ENCODE data around the gene SHB.

- TF ChIP-seq CTCF (IDR thresholded peaks at IDR 0.05; ENCODE audit: low read depth, low read length): no peak
- TF ChIP-seq EZH2phosphoT487 (IDR thresholded peaks at IDR 0.05; ENCODE audit: low read depth): no peak
These were observed 85.5 kb downstream of the SHB start for GRCh38 chr9:37983381-37984067.
